RWPE2 (cell line): ENCODE measurements around the gene NECAB2.
A peak's percentile ranks its signal among the peaks of the same experiment; 100 is the strongest.

Source experiments
- ATAC-seq: fragments of 200-7000 bp; cut with Tn5 transposase; 3 replicates; pipeline ENCODE4 v1.9.1; 2021; ENCODE audit warnings: low read depth
- DNase-seq: peaks from one replicate; pipeline ENCODE4 v3.0.0-alpha.2; 2020; ENCODE audit warnings: low spot score
- H3K27ac ChIP-seq: fragments of 450-650 bp; 2 replicates; pipeline ENCODE4 v1.5.1; 2017; ENCODE audit warnings: mild to moderate bottlenecking; ENCODE audit not compliant: poor library complexity, severe bottlenecking
- H3K27me3 ChIP-seq: fragments of 250-450 bp; sonication (Bioruptor Pico); 2 replicates; pipeline ENCODE4 v1.5.1; 2021; ENCODE audit warnings: mild to moderate bottlenecking, moderate library complexity; ENCODE audit not compliant: insufficient read depth, poor library complexity, severe bottlenecking
- H3K36me3 ChIP-seq: fragments of 250-450 bp; sonication (Bioruptor Pico); 2 replicates; pipeline ENCODE4 v1.5.1; 2020; ENCODE audit warnings: low read depth, mild to moderate bottlenecking, moderate library complexity
- H3K4me1 ChIP-seq: fragments of 250-450 bp; sonication (Bioruptor Pico); 2 replicates; pipeline ENCODE4 v1.5.1; 2021; ENCODE audit warnings: mild to moderate bottlenecking, moderate library complexity; ENCODE audit not compliant: insufficient read depth, poor library complexity, severe bottlenecking
- H3K4me3 ChIP-seq: fragments of 250-450 bp; sonication (Bioruptor Pico); 2 replicates; pipeline ENCODE4 v1.5.1; 2021; ENCODE audit warnings: mild to moderate bottlenecking, moderate library complexity; ENCODE audit not compliant: severe bottlenecking
- H3K9me3 ChIP-seq: fragments of 250-450 bp; sonication (Bioruptor Pico); 2 replicates; pipeline ENCODE4 v1.5.1; 2021; ENCODE audit warnings: mild to moderate bottlenecking, moderate library complexity; ENCODE audit not compliant: severe bottlenecking
- CTCF ChIP-seq: fragments of 450-650 bp; IDR thresholded peaks from one replicate; pipeline ENCODE4 v1.5.1; 2017; ENCODE audit warnings: mild to moderate bottlenecking, moderate library complexity; ENCODE audit not compliant: poor library complexity, severe bottlenecking

Gene NECAB2

DNA sequence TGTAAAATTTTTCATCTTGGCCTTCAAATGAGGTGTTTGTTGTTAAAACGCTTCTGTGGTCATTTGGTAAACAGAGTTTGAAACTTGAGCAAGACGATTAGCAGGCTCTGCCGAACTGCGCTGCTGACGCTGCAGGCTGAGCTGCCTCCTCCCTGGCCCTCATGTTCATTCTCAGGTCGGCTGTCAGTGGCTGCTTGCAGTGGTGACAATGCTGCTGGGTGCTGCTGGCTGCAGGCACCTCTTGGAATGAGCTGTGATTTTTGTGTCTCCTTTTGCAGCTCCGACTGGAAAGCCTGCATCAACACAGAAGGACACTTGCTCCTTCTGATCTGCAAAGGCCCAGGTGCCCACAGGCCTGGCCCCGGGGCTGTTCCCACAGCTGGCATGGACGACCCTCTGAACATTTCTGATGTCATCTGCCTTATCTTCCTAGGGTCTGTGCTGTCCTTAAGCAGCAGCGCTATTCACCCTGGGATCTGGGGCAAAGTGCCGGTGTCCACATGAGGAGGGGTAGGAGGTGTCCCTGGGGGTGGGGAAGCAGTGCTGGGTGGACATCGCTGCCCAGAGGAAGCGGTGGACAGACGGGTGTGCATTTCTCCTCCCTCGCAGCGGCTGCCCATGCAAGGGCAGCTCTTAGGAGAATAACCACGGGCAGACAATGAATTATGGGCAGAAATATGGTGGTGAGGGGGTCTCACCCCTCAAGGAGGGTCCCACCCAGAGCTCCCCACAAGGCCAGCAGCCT, 38.1 kb upstream of the NECAB2 start:
- ATAC-seq = no peak

GRCh38 chr16:83930730-83931500, 37.1 kb upstream of the NECAB2 start:
- no peak overlapping the region for H3K27ac ChIP-seq
- H3K9me3 ChIP-seq = no peaks in the 10 kb centered on the region
- TF ChIP-seq CTCF = no peak
- no peaks in the 10 kb centered on the region for H3K36me3 ChIP-seq
- no peak overlapping the region for H3K4me3 ChIP-seq
- DNase-seq = no peak
- H3K4me1 ChIP-seq = peaks cover 22% of the 10 kb centered on the region
- ATAC-seq = no peak
- no peaks in the 10 kb centered on the region for H3K27me3 ChIP-seq

More for the DNA sequence above, 38.1 kb upstream of the NECAB2 start:
- H3K36me3 ChIP-seq = no peaks in the 10 kb centered on the region
- DNase-seq = no peak
- H3K4me1 ChIP-seq = peaks cover 22% of the 10 kb centered on the region
- H3K27me3 ChIP-seq = no peaks in the 10 kb centered on the region
- H3K27ac ChIP-seq = no peak overlapping the region
- H3K4me3 ChIP-seq = no peak overlapping the region
- TF ChIP-seq CTCF = no peak
- H3K9me3 ChIP-seq = no peaks in the 10 kb centered on the region

DNA sequence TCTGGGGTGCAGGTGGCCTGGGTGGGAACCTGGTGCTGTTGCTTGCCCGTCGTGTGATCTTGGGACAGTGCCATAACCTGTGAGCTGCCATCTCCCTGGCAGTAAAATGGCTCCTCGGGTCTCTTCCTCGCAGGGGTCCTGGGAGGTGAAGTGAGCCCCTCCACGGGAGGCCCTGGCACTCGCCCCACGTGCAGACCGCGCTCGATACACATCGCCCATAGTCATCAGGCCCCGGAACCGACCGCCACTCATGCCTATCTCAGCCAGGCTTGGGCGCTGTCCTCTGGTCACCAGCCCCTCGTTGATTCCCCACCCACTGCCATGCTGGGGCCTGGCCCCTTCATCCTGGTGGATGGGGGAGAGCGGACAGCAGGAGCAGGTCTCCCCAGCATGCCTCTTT, 36.5 kb upstream of the NECAB2 start:
- H3K27me3 ChIP-seq = no peaks in the 10 kb centered on the region
- peaks cover 22% of the 10 kb centered on the region for H3K4me1 ChIP-seq
- no peak for TF ChIP-seq CTCF
- H3K36me3 ChIP-seq = no peaks in the 10 kb centered on the region
- ATAC-seq = no peak
- H3K4me3 ChIP-seq = no peak overlapping the region
- DNase-seq = no peak
- H3K27ac ChIP-seq = no peak overlapping the region
- no peaks in the 10 kb centered on the region for H3K9me3 ChIP-seq

DNA sequence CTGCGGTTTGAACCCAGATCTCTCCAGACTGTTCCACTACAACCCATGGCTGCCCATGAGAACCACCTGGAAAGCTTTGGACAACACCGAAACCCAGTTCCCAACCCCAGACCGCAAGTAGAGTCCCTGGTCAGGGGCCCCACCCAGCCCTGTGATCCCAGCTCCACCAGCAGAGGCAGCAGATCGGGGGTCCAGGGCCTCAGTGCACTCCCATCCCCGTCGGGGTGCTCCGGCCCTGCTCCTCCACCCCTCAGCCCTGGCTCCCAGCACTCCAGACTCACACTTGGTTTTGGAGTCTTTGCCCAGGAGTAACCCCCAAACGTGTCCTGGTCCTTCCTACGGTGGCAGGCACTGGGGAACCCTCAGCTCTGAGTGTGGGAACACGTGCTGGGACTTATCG, 35.7 kb upstream of the NECAB2 start:
- H3K4me3 ChIP-seq = no peak overlapping the region
- ATAC-seq = no peak
- TF ChIP-seq CTCF = no peak

More for the DNA sequence above, 35.7 kb upstream of the NECAB2 start:
- Histone ChIP-seq H3K36me3 (no peaks in the 10 kb centered on the region), H3K9me3 (no peaks in the 10 kb centered on the region), H3K27me3 (no peaks in the 10 kb centered on the region), H3K27ac (no peak overlapping the region), H3K4me1 (peaks cover 17% of the 10 kb centered on the region)
- DNase-seq = peak; percentile 67
